Stimulated activated naive CD8-positive, alpha-beta T cell treated with anti-CD3 and anti-CD28 coated beads, Interleukin-15, Interleukin-2, amounts not matched to agents 100 U/mL and 50 U/mL, for 24 hours (primary cell): Measurements from ENCODE around the gene POLK.
"Not testable (repeated sequence)": the region's sequence is repeated elsewhere in the genome, so short reads cannot be mapped to it uniquely, and the experiment has no call there.

Experiments used
- ATAC-seq: fragments of 150-1000 bp; cut with Tn5 transposase; one replicate; pipeline ENCODE4 v1.10.0; 2021
- DNase-seq: peaks from one replicate; pipeline ENCODE4 v3.0.0; 2021

POLK gene

GRCh38 chr5:75610859-75611310 lies 99.2 kb downstream of the POLK start:
- not testable (repeated sequence) for DNase-seq, ATAC-seq

GRCh38 chr5:75611311-75612225 lies 99.9 kb downstream of the POLK start, which contains the start of gene ANKDD1B:
Gene ANKDD1B (plus strand): TSS chr5:75611453. CDS start chr5:75611635, 182 bp downstream.
- no peak for ATAC-seq
- DNase-seq = no peak

- no peak for ATAC-seq
Measured at GRCh38 chr5:75612226-75612569, 100.5 kb downstream of the POLK start.

GRCh38 chr5:75612901-75613300 lies 101.2 kb downstream of the POLK start:
- no peak for ATAC-seq

More at GRCh38 chr5:75612226-75612569, 100.5 kb downstream of the POLK start:
- no peak for DNase-seq

GRCh38 chr5:75614176-75614575 lies 102.5 kb downstream of the POLK start:
- ATAC-seq = no peak
- no peak for DNase-seq

More at GRCh38 chr5:75612901-75613300, 101.2 kb downstream of the POLK start:
- DNase-seq = no peak

GRCh38 chr5:75616371-75616881 lies 104.7 kb downstream of the POLK start:
- DNase-seq (no peak), ATAC-seq (no peak)

GRCh38 chr5:75616971-75617621 lies 105.4 kb downstream of the POLK start:
- no peak for DNase-seq
- ATAC-seq = no peak

- DNase-seq = no peak
- no peak for ATAC-seq
Measured at GRCh38 chr5:75617736-75618352, 106.2 kb downstream of the POLK start.

GRCh38 chr5:75620184-75620959 lies 108.7 kb downstream of the POLK start:
- ATAC-seq = no peak
- no peak for DNase-seq

GRCh38 chr5:75622564-75622963 lies 110.9 kb downstream of the POLK start:
- DNase-seq = no peak
- ATAC-seq = no peak

- DNase-seq (no peak), ATAC-seq (no peak)
Measured at GRCh38 chr5:75623846-75624245, 112.2 kb downstream of the POLK start.

GRCh38 chr5:75626959-75627358 lies 115.3 kb downstream of the POLK start:
- ATAC-seq (no peak), DNase-seq (no peak)

GRCh38 chr5:75627801-75628200 lies 116.1 kb downstream of the POLK start:
- no peak for ATAC-seq
- DNase-seq = no peak

- DNase-seq = no peak
- no peak for ATAC-seq
Measured at GRCh38 chr5:75630875-75631274, 119.2 kb downstream of the POLK start.

- DNase-seq = no peak
- no peak for ATAC-seq
Measured at GRCh38 chr5:75632321-75632720, 120.6 kb downstream of the POLK start.

- no peak for DNase-seq
- ATAC-seq = no peak
Measured at GRCh38 chr5:75637949-75638348, 126.3 kb downstream of the POLK start.

GRCh38 chr5:75639535-75640311 lies 128.0 kb downstream of the POLK start:
- DNase-seq (no peak), ATAC-seq (no peak)

- no peak for DNase-seq
Measured at GRCh38 chr5:75640395-75640794, 128.7 kb downstream of the POLK start.

GRCh38 chr5:75640826-75641225 lies 129.1 kb downstream of the POLK start:
- DNase-seq (no peak), ATAC-seq (no peak)

More at GRCh38 chr5:75640395-75640794, 128.7 kb downstream of the POLK start:
- no peak for ATAC-seq

- no peak for ATAC-seq
Measured at GRCh38 chr5:75648712-75649111, 137.0 kb downstream of the POLK start.

More at GRCh38 chr5:75648712-75649111, 137.0 kb downstream of the POLK start:
- no peak for DNase-seq
